ENCODE data around the gene MAST1.

DNA sequence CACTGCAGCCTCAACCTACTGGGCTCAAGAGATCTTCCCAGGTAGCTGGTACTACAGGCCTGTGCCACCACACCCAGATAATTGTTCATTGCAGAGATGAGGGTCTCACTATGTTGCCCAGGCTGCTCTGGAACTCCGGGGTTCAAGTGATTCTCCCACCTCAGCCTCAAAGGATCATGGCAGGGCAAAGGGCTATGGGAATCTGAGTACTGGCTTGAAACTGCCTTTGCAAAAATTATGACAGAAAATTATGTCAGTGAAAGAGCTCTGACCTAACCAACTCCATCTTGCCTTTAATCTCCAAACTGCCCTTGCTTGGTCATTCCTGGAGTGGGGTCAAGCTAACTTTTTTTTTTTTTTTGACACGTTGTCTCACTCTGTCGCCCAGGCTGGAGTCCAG lies 44.3 kb downstream of the MAST1 start:
- TF ChIP-seq RAD21 (IDR thresholded peaks at IDR 0.05; ENCODE audit: low read depth) (no peak), SRF (IDR thresholded peaks at IDR 0.05; ENCODE audit: low read depth) (no peak), POLR2A (IDR thresholded peaks at IDR 0.05; ENCODE audit: borderline replicate concordance, extremely low read depth, insufficient read depth, insufficient read length) (no peak), ATF3 (IDR thresholded peaks at IDR 0.05) (no peak), EZH2 (IDR thresholded peaks at IDR 0.05) (no peak), POLR2AphosphoS5 (IDR thresholded peaks at IDR 0.05; ENCODE audit: low read depth, low read length) (no peak), REST (IDR thresholded peaks at IDR 0.05; ENCODE audit: low read depth) (no peak), SP1 (IDR thresholded peaks at IDR 0.05; ENCODE audit: low read depth) (no peak)
- TF ChIP-seq, protein P1, sequence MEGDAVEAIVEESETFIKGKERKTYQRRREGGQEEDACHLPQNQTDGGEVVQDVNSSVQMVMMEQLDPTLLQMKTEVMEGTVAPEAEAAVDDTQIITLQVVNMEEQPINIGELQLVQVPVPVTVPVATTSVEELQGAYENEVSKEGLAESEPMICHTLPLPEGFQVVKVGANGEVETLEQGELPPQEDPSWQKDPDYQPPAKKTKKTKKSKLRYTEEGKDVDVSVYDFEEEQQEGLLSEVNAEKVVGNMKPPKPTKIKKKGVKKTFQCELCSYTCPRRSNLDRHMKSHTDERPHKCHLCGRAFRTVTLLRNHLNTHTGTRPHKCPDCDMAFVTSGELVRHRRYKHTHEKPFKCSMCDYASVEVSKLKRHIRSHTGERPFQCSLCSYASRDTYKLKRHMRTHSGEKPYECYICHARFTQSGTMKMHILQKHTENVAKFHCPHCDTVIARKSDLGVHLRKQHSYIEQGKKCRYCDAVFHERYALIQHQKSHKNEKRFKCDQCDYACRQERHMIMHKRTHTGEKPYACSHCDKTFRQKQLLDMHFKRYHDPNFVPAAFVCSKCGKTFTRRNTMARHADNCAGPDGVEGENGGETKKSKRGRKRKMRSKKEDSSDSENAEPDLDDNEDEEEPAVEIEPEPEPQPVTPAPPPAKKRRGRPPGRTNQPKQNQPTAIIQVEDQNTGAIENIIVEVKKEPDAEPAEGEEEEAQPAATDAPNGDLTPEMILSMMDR (IDR thresholded peaks at IDR 0.05 in 2 of 3, conservative IDR thresholded peaks at IDR 0.05 in 1 of 3; ENCODE audit: borderline replicate concordance in 1 of 3, insufficient read depth in 1 of 3, low read depth in 2 of 3, low read length in 2 of 3): no peak
